HG03139 (cell line): ENCODE measurements around the gene SCRN2.

Experiments
- ATAC-seq: cut with Tn5 transposase; IDR thresholded peaks from one replicate; pipeline ENCODE4 v1.9.1; 2021; ENCODE audit not compliant: unreplicated experiment

SCRN2 gene

GRCh38 chr17:47840742-47841487 is at the start of gene SCRN2:
TSS of gene SCRN2 (minus strand) at chr17:47841273. CDS start at chr17:47840843, 430 bp downstream.
- peak; percentile 76 for ATAC-seq

GRCh38 chr17:47889734-47890529 is 48.9 kb upstream of the SCRN2 start:
- peak; percentile 57 for ATAC-seq

- no peak for ATAC-seq
These were observed 47.2 kb upstream of the SCRN2 start for GRCh38 chr17:47888293-47888692.

- no peak for ATAC-seq
These were observed 44.0 kb upstream of the SCRN2 start for GRCh38 chr17:47884905-47885730.

GRCh38 chr17:47884427-47884740 is 43.3 kb upstream of the SCRN2 start:
- no peak for ATAC-seq

- no peak for ATAC-seq
These were observed 42.7 kb upstream of the SCRN2 start for GRCh38 chr17:47883589-47884426.

GRCh38 chr17:47882695-47883588 is 41.9 kb upstream of the SCRN2 start:
- no peak for ATAC-seq

- no peak for ATAC-seq
These were observed 41.2 kb upstream of the SCRN2 start for GRCh38 chr17:47882247-47882646.

GRCh38 chr17:47879776-47880454 is 38.8 kb upstream of the SCRN2 start:
- no peak for ATAC-seq

- ATAC-seq = no peak
These were observed 38.0 kb upstream of the SCRN2 start for GRCh38 chr17:47879028-47879585.

GRCh38 chr17:47878203-47879027 is 37.3 kb upstream of the SCRN2 start:
- ATAC-seq = no peak

GRCh38 chr17:47877368-47878034 is 36.4 kb upstream of the SCRN2 start:
- ATAC-seq = no peak

- no peak for ATAC-seq
These were observed 34.2 kb upstream of the SCRN2 start for GRCh38 chr17:47875011-47875985.

GRCh38 chr17:47873200-47874090 is 32.4 kb upstream of the SCRN2 start:
- ATAC-seq = no peak

- ATAC-seq = no peak
These were observed 31.6 kb upstream of the SCRN2 start for GRCh38 chr17:47872651-47873161.
